Nephron progenitor cell (in vitro differentiated cells): ENCODE results near the gene SLC25A42.

ENCODE experiments used
- DNase-seq: peaks from one replicate; pipeline ENCODE4 v3.0.0; 2021
- H3K27ac Mint-ChIP-seq: 2 replicates; pipeline ENCODE4 v1.8.0; 2021; ENCODE audit warnings: mild to moderate bottlenecking, moderate library complexity, mixed read lengths
- H3K27me3 Mint-ChIP-seq: 2 replicates; pipeline ENCODE4 v1.8.0; 2021; ENCODE audit warnings: mild to moderate bottlenecking, low read depth, mixed read lengths; ENCODE audit not compliant: poor library complexity
- H3K36me3 Mint-ChIP-seq: 2 replicates; pipeline ENCODE4 v1.8.0; 2021; ENCODE audit warnings: low read depth, mixed read lengths
- H3K4me1 Mint-ChIP-seq: 2 replicates; pipeline ENCODE4 v1.8.0; 2021; ENCODE audit warnings: mixed read lengths
- H3K4me3 Mint-ChIP-seq: 2 replicates; pipeline ENCODE4 v1.8.0; 2021; ENCODE audit warnings: mild to moderate bottlenecking, moderate library complexity, mixed read lengths
- H3K9me3 Mint-ChIP-seq: 2 replicates; pipeline ENCODE4 v1.8.0; 2021; ENCODE audit warnings: mild to moderate bottlenecking, moderate library complexity, mixed read lengths
- TF ChIP-seq, protein P1 (sequence below): fragments of 200-600 bp; sonication (generic); IDR thresholded peaks from 2 replicates; pipeline ENCODE4 v1.5.0; 2021; ENCODE audit warnings: antibody characterized with exemption

The SLC25A42 gene

DNA sequence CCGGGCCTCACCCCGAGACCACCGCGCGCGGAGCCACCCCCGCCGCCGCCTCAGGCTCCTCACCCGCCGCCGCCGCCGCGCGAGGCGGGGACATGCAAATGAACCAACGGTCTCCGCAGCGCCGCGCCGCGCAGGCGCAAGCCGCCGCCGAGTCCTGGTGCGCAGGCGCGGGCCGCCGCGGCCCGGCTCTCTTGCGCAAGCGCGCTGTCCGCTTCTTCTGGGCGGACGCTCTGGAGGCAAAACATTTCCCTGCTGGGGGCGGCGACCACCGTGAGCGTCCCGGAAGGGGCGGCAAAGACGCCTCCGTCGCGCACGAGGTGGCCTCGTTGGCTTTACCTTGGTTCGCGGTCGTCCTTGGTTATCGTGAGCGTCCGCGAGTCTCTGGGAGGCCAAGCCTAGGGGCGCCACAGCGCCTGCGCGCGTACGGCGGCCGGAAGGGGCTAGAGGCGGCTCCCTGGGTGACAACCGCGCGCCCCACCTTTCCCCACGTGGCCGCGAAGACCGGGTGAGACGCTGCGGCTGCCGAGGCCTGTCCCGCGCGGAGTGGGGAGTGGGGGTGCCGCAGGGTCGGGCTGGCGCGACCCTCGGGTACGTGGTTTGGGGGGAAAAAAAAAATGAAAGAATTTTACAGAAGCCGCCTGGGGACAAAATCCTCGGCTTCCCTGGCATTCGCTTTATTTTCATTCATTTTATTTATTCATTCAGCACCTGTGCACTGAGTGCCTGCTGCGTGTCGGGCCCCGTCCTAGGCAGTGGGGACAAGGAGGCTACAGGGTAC is 30.2 kb upstream of the SLC25A42 start, which contains the start of the genes ARMC6 and SUGP2:
Gene ARMC6, plus strand, starts transcription at position 178 of the 778 bp plus-strand sequence. CDS start 607 bp downstream, outside the sequence.
Gene SUGP2, minus strand, starts transcription at position 92 of the 778 bp plus-strand sequence. CDS start 2,446 bp downstream, outside the sequence.
- DNase-seq: peak; percentile 90
- Mint-ChIP-seq H3K4me3 (peak within 1 kb of the TSS; percentile 93), H3K4me1 (peaks cover 23% of the 10 kb centered on the region), H3K36me3 (peaks cover 47% of the 10 kb centered on the region), H3K27ac (peak within 1 kb of the TSS; percentile 93), H3K27me3 (no peaks in the 10 kb centered on the region), H3K9me3 (peaks cover 23% of the 10 kb centered on the region)
- TF ChIP-seq, protein P1, sequence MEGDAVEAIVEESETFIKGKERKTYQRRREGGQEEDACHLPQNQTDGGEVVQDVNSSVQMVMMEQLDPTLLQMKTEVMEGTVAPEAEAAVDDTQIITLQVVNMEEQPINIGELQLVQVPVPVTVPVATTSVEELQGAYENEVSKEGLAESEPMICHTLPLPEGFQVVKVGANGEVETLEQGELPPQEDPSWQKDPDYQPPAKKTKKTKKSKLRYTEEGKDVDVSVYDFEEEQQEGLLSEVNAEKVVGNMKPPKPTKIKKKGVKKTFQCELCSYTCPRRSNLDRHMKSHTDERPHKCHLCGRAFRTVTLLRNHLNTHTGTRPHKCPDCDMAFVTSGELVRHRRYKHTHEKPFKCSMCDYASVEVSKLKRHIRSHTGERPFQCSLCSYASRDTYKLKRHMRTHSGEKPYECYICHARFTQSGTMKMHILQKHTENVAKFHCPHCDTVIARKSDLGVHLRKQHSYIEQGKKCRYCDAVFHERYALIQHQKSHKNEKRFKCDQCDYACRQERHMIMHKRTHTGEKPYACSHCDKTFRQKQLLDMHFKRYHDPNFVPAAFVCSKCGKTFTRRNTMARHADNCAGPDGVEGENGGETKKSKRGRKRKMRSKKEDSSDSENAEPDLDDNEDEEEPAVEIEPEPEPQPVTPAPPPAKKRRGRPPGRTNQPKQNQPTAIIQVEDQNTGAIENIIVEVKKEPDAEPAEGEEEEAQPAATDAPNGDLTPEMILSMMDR: no peak

DNA sequence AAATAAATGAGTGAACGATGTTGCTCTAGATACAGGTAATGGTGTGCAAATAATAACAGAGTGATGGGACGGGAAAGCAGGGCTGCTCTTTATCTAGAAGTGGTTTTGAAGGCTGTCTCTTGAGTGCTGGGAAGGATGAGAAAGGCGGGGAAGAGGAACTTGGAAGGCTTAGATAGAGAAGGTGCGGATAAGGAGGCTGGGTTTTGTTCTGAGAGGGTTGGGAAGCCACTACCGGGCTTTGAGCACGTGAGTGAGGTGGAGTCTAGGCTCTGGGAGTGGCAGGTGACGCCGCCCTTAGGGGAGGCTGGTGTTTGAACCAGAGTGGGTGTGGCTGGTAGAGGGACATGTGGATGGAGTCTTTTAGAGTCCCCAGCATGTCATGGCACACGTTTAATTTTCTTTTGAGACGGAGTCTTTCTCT is 29.6 kb upstream of the SLC25A42 start:
- TF ChIP-seq, protein P1: no peak
- Mint-ChIP-seq H3K9me3 (peaks cover 29% of the 10 kb centered on the region), H3K36me3 (peaks cover 52% of the 10 kb centered on the region), H3K4me1 (peaks cover 23% of the 10 kb centered on the region), H3K27ac (peak overlapping the region; percentile 75), H3K4me3 (peak overlapping the region; percentile 89), H3K27me3 (no peaks in the 10 kb centered on the region)
- DNase-seq: peak; percentile 38

DNA sequence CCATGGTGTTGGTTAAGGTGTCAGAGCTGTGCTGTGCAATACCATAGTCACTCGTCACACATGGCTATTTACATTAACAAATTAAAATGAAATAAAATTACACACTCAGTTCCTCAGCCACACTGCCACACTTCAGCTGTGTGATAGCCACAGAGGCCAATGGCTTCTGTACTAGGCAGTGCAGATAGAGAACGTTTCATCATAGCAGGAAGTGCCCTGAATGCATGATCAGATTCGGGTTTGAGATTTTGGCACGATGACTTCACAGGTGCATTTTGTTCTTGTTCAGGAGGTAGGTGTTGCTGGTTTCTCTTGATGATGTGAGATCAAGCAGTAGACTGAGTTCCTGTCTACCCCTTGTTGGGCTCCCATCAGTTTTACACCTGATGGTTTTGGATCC is 23.9 kb upstream of the SLC25A42 start:
- H3K27ac Mint-ChIP-seq: no peak overlapping the region
- H3K27me3 Mint-ChIP-seq: no peaks in the 10 kb centered on the region
- H3K4me1 Mint-ChIP-seq: peaks cover 4% of the 10 kb centered on the region
- no peak for DNase-seq
- no peak overlapping the region for H3K4me3 Mint-ChIP-seq
- H3K9me3 Mint-ChIP-seq: peaks cover 35% of the 10 kb centered on the region
- TF ChIP-seq, protein P1: no peak
- peaks cover 59% of the 10 kb centered on the region for H3K36me3 Mint-ChIP-seq

DNA sequence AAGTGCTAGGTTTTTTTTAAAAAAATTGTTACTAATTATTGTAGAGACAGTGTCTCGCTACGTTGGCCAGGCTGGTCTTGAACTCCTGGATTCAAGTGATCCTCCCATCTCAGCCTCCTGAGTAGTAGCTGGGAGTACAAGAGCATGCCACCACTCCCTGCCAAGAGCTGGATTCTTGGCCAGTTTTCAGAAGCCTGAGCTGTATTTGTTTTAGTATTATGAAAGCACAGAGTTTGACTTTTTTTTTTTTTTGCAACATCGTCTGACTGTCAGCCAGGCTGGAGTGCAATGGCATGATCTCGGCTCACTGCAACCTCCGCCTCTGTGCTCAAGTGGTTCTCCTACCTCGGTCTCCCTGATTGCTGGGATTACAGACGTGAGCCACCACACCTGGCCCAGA is 23.4 kb upstream of the SLC25A42 start:
- H3K36me3 Mint-ChIP-seq: peaks cover 63% of the 10 kb centered on the region
- H3K27ac Mint-ChIP-seq: no peak overlapping the region
- H3K4me1 Mint-ChIP-seq: peaks cover 4% of the 10 kb centered on the region
- H3K9me3 Mint-ChIP-seq: peaks cover 35% of the 10 kb centered on the region
- H3K4me3 Mint-ChIP-seq: no peak overlapping the region
- DNase-seq: no peak
- TF ChIP-seq, protein P1: no peak
- no peaks in the 10 kb centered on the region for H3K27me3 Mint-ChIP-seq

DNA sequence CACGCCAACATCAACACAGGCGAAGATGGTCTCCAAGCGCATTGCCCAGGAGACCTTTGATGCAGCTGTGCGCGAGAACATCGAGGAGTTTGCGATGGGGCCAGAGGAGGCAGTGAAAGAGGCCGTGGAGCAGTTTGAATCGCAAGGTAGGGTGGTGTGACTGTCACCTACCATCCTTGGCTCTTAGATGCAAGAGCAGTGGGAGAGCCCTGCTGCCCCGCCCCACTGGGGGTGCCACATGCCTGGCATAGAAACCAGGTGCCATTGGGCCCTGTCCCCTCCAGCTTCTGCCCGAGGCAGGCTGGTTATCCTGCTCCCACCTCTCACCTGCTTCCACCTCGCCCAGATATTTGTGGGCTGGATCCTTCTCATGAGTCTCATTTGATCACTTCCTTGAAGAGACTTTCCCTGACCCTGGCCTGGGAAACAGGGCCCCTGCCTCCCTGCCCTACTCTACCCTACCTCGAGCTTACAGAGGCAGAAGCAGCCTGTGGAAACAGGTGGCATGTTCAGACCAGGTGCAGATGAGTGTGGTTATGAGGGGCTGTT is 21.0 kb upstream of the SLC25A42 start:
- H3K4me1 Mint-ChIP-seq: no peaks in the 10 kb centered on the region
- peak overlapping the region; percentile 39 for H3K27ac Mint-ChIP-seq
- TF ChIP-seq, protein P1: no peak
- DNase-seq: no peak
- no peak overlapping the region for H3K4me3 Mint-ChIP-seq
- H3K9me3 Mint-ChIP-seq: peaks cover 17% of the 10 kb centered on the region
- H3K27me3 Mint-ChIP-seq: no peaks in the 10 kb centered on the region
- peaks cover 60% of the 10 kb centered on the region for H3K36me3 Mint-ChIP-seq
